ENCODE data around the gene B3GAT2.
"Not testable (repeated sequence)": the region's sequence is repeated elsewhere in the genome, so short reads cannot be mapped to it uniquely, and the experiment has no call there.

The B3GAT2 gene, protein sequence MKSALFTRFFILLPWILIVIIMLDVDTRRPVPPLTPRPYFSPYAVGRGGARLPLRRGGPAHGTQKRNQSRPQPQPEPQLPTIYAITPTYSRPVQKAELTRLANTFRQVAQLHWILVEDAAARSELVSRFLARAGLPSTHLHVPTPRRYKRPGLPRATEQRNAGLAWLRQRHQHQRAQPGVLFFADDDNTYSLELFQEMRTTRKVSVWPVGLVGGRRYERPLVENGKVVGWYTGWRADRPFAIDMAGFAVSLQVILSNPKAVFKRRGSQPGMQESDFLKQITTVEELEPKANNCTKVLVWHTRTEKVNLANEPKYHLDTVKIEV

DNA sequence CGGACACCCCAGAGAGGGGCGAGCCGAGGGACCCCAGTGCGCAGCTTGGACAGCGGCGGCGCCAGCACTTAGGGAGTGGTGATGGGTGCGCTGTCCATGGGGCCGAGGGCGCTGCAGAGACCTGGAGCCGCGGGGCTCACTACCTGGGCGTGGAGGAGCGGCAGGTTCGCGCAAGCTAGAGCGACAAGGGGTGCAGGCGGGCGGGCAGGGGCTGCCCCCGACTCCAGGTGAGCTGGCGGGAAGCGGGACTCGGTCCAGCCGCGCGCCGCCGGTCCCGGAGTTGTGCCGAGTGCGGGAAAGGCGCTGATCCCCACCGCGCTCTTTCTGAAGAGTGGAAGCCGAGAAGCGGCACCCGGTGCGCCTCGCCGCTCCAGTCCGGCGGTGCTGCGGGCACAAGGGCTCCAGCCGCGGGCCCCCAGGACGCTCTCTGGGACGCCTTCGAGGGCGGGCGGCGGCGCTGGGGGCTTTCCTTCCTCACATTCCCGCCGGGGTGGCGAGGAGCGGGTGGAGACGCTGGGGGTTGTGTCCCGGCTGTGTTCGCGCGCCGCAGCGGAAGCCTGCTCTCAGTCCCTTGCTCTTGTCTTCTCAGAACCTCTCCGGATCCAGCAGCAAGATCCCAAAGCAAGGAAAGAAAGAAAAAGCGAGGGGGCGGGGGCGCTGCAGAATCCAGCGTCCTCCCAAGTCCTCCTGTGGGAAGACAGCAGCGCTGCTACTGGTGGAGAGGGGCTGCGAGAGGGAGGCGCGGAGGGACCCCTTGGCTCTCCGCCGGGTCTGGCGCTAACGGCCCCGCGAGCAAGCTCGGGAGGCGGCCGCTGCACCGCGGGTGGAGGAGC, at the start of gene B3GAT2:
Gene B3GAT2, minus strand, starts transcription at position 610 of the 833 bp plus-strand sequence. CDS start 631 bp downstream, outside the sequence.
- DNase-seq, result no peak

- DNase-seq, result no peak
Measured at GRCh38 chr6:70998148-70998547, 41.3 kb upstream of the B3GAT2 start.

DNA sequence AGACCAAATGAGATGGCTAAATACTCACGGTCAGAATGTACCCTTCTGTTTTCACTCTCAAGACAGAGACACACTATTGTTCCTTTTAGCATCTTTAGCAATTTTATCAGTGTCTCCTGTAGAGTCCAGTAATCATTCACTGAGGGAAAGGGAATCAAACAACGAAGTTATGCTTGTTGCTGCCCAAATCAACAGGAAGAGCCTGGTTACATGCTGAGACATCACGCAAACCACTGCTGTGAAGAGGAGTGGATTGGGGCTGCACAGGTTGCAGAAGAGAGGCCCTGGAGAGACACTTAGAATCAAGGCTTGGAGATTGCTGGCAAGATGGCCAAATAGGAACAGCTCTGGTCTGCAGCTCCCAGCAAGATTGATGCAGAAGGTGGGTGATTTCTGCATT, 40.5 kb upstream of the B3GAT2 start:
- no peak for DNase-seq

DNA sequence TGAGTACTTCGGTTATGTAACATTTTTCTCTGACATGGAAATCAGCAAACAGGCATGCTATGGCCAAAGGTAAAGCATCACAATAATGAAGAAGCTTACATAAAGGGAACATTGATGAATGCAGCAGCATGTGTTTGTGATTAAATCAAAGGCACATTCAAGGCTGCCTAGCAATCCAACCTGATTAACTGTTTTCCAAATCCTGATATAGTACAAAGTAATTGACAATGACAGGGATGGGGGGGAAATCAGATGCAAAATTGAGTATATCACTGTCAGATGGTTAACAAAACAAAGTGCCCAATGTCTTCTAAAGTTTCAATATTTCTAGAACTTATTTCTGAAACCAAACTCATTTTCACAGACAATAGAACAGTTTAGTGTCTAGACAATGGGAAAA, 39.2 kb upstream of the B3GAT2 start:
- DNase-seq, result no peak

DNA sequence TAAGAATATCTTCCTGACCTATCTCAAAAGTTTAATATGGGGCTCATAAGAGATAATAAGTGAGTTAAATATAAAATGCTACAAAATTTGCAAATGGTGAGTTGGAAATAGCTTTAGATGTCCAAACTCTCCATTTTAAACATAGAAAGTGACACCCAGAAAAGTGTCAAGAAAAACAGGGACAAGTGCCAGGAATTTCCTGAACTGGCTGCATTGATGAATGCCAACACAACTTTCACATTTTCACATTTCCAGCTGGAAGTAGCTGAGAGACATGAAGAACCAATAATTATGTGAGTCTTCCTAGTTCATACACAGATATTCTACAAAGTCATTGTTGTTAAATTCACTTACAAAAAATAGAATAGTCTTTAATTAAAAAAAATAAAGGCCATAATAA, 38.6 kb upstream of the B3GAT2 start:
- DNase-seq, result no peak

- DNase-seq, result no peak
Measured at GRCh38 chr6:70991253-70991652, 34.4 kb upstream of the B3GAT2 start.

GRCh38 chr6:70985156-70985555, 28.3 kb upstream of the B3GAT2 start:
- DNase-seq, result no peak

GRCh38 chr6:70982747-70983146, 25.9 kb upstream of the B3GAT2 start:
- no peak for DNase-seq

GRCh38 chr6:70980727-70981126, 23.9 kb upstream of the B3GAT2 start:
- DNase-seq, result no peak

GRCh38 chr6:70973604-70974003, 16.7 kb upstream of the B3GAT2 start:
- no peak for DNase-seq

- DNase-seq, result no peak
Measured at GRCh38 chr6:70967049-70967448, 10.2 kb upstream of the B3GAT2 start.

DNA sequence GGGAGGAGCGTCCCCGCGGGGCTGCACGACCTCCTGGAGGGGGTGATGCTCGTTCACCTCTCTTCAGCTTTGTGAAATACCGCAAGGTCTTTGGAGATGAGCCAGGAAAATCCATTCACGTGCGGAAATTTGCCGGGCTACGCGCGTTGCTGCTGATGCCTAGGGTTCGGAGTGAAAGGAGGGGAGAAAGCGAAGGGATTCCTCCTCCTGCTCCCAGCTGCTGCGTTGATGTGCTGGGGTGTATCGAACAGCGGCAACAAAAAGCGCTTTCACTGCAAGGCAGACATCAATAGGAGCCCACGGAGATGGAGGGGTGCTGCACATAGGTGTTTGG, 391 bp upstream of the B3GAT2 start:
- no peak for DNase-seq

DNA sequence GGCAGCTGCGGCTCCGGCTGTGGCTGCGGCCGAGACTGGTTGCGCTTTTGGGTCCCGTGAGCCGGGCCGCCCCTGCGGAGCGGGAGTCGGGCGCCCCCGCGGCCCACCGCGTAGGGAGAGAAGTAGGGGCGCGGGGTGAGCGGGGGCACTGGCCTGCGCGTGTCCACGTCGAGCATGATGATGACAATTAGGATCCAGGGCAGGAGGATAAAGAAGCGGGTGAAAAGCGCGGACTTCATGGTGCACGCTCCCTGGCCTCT, 739 bp downstream of the B3GAT2 start:
- no peak for DNase-seq

GRCh38 chr6:70955441-70956190, 1.2 kb downstream of the B3GAT2 start:
- DNase-seq, result peak; percentile 69

- DNase-seq, result no peak
Measured at GRCh38 chr6:70954750-70955149, 2.1 kb downstream of the B3GAT2 start.

- no peak for DNase-seq
Measured at GRCh38 chr6:70954176-70954575, 2.7 kb downstream of the B3GAT2 start.

DNA sequence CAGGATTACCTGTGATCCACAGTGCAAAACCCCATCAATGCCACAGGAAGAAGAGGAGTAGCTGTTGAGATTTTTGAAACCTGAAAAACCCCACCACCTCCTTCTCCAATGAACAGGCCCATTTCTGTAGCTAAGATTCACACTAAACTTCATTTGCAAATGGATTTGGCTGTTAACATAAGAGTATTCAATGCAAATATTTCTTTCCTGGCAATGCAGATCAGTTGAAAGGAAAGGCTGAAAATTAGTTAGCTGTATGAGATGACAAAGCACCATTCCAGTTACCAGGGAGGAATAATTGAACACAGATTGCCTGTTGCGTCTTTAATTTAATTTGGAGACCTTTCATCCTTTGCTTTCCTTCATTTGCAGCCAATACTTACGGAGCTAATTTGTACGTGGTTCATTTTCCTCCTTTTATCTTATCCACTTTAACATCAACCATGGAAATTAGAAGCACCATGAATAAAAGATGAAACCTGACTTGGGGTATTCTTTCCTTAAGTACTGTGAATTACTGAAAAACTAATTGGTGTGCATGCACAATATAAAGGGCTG, 4.2 kb downstream of the B3GAT2 start:
- no peak for DNase-seq

- DNase-seq, result not testable (repeated sequence)
Measured at GRCh38 chr6:70944321-70944720, 12.5 kb downstream of the B3GAT2 start.

- DNase-seq, result no peak
Measured at GRCh38 chr6:70933853-70934252, 23.0 kb downstream of the B3GAT2 start.

DNA sequence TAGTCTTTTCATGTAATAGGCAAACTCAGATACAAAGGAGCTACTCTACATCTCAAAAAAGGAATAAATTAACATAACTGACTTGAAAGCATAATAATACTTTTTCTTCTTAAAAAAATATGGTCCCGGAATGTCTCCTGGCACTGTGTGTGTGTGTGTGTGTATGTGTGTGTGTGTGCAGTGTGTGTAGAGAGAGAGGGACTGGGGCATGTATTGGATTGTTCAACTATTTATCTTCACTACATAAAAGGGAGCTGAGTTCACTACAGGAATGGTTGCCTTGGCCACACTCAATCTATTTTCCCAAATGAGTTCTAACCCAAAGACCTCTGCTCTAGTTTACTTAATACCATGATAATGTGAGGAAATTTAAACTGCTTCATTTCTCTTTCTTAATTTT, 51.1 kb downstream of the B3GAT2 start:
- no peak for DNase-seq

DNA sequence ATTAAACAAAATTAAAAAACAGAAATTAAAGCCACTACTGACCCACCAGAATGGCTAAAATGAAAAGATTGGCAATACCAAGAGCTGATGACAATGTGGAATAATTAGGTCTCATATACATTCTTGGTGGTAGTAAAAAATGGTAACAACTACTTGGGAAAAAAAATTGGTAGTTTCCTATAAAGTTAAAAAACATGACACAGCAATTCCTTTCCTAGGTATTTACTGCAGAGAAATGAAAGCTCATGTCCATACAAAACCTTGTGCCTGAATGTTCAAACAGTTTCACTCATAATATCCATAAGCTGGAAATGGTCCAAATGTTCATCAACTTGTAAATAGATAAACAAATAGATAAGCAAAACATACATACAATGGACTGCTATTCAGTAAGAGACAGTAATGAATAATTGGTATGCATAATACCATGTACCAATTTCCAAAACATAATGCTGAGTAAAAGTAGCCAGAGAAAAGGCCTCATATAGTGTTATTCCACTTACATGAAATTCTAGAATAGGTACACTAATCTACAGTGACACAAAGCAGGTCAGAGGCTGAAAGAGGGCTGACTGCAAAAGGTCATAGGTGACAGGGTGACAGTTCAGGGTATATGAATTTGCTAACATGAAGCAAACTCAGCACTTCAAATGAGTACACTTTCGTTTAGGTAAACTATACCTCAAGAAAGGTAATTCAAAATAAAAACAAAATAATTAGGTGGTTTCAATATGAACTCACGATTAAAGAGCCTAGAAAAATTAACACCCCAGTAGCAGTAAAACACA, 53.0 kb downstream of the B3GAT2 start:
- DNase-seq, result no peak

GRCh38 chr6:70901324-70901723, 55.5 kb downstream of the B3GAT2 start:
- DNase-seq, result no peak

DNA sequence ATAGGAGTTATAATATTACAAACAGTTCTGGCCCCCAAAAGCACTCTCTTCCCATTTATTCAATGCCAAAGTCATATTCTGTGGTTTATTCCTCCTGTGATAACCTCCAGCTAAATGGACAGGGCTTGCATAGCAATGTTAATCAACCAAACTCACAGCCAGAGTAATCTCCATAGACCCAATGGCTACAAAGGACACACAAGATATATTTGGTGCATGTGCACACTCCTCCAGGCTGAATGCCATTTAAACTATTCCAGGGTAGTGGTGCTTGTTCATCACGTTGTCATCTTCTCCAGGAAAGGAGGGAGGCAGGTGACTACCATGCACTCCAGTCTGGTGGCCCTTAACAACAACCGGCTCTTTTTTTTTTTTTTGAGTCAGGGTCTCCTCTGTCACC, 56.8 kb downstream of the B3GAT2 start:
- no peak for DNase-seq

Data from NCI-H1048 (cell line).